GM23338 (cell line): ENCODE results near the gene ZCCHC8.

ENCODE experiments used
- CREB1 ChIP-seq: fragments of 250-450 bp; sonication (Bioruptor Pico); IDR thresholded peaks from 2 replicates; pipeline ENCODE4 v1.5.0; 2020; ENCODE audit warnings: low read depth, mild to moderate bottlenecking, moderate library complexity
- EZH2 ChIP-seq: fragments of 200-600 bp; sonication (generic); IDR thresholded peaks from one replicate; pipeline ENCODE4 v1.8.0; 2017; ENCODE audit warnings: antibody characterized with exemption, mild to moderate bottlenecking, low read depth; ENCODE audit not compliant: unreplicated experiment
- EZH2phosphoT487 ChIP-seq: fragments of 200-600 bp; sonication (generic); IDR thresholded peaks from one replicate; pipeline ENCODE4 v1.8.1; 2018; ENCODE audit warnings: antibody characterized with exemption; ENCODE audit not compliant: unreplicated experiment
- POLR2AphosphoS5 ChIP-seq: IDR thresholded peaks from 2 replicates; pipeline ENCODE4 v1.6.1; 2016; ENCODE audit warnings: antibody characterized with exemption, low read depth
- TF ChIP-seq, protein P1 (sequence below), 2 experiments: fragments of 200-600 bp in 1 of 2; sonication (generic) in 1 of 2; conservative IDR thresholded peaks; 2 replicates each; pipeline versions ENCODE4 v1.5.1 to v1.6.1; 2016 to 2017; ENCODE audit warnings: antibody characterized with exemption in 2 of 2, low read depth in 2 of 2, mild to moderate bottlenecking in 2 of 2, moderate library complexity in 1 of 2

DNA sequence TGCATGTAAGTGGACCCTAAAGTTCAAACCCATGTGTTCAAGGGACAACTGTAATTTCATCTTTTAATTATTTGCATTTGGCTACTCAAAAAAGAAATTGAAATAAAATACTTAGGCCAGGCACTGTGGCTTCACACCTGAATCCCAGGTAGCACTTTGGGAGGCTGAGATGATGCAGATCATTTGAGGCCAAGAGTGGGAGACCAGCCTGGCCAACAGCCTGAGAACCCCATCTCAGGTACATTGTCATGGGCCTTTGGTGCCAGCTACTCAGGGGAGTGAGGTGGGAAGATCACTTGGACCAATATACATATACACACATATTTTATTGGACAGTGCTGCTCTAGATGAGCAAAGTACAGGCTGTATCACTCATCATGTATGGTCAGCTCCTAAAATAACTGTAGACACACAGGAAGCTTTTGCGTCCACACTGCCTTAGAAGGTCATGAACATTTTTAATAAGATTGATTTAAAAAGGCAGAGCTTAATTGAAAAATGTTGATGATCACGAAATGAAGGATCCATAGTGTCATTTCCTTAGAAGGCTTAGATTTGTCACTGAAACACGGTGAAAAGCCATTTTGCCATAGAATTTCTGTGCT is 2.5 kb upstream of the ZCCHC8 start:
- TF ChIP-seq EZH2 (no peak), EZH2phosphoT487 (no peak), POLR2AphosphoS5 (0 out of 2 replicates have a peak, but pooled peaks have one; percentile 16), CREB1 (CRISPR knock-in tag) (no peak)
- TF ChIP-seq, protein P1, sequence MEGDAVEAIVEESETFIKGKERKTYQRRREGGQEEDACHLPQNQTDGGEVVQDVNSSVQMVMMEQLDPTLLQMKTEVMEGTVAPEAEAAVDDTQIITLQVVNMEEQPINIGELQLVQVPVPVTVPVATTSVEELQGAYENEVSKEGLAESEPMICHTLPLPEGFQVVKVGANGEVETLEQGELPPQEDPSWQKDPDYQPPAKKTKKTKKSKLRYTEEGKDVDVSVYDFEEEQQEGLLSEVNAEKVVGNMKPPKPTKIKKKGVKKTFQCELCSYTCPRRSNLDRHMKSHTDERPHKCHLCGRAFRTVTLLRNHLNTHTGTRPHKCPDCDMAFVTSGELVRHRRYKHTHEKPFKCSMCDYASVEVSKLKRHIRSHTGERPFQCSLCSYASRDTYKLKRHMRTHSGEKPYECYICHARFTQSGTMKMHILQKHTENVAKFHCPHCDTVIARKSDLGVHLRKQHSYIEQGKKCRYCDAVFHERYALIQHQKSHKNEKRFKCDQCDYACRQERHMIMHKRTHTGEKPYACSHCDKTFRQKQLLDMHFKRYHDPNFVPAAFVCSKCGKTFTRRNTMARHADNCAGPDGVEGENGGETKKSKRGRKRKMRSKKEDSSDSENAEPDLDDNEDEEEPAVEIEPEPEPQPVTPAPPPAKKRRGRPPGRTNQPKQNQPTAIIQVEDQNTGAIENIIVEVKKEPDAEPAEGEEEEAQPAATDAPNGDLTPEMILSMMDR (conservative IDR thresholded peaks at IDR 0.05; ENCODE audit: low read depth in 2 of 2), result no peak
